HG03095 (cell line): ENCODE results near the gene ZNF543.
"Not testable (repeated sequence)": the region's sequence is repeated elsewhere in the genome, so short reads cannot be mapped to it uniquely, and the experiment has no call there.

Experiments used
- ATAC-seq: cut with Tn5 transposase; IDR thresholded peaks from one replicate; pipeline ENCODE4 v1.9.1; 2021; ENCODE audit warnings: moderate library complexity; ENCODE audit not compliant: unreplicated experiment

The ZNF543 gene

GRCh38 chr19:57320180-57321084 is at the start of gene ZNF543:
ZNF543 (plus strand) TSS chr19:57320472; CDS start chr19:57320854, 382 bp downstream.
- peak; percentile 96 for ATAC-seq

- no peak for ATAC-seq
Observed at GRCh38 chr19:57271280-57271679, 49.0 kb upstream of the ZNF543 start.

GRCh38 chr19:57273014-57273413 is 47.3 kb upstream of the ZNF543 start:
- no peak for ATAC-seq

GRCh38 chr19:57276430-57276829 is 43.8 kb upstream of the ZNF543 start:
- no peak for ATAC-seq

- ATAC-seq = not testable (repeated sequence)
Observed at GRCh38 chr19:57278481-57278880, 41.8 kb upstream of the ZNF543 start.

- ATAC-seq = peak; percentile 61
Observed at GRCh38 chr19:57279418-57280164, 40.7 kb upstream of the ZNF543 start.

- ATAC-seq = peak; percentile 74
Observed at GRCh38 chr19:57280165-57280961, 39.9 kb upstream of the ZNF543 start, which contains the start of gene ZNF460. ZNF460 (plus strand) TSS chr19:57280485; CDS start chr19:57280807, 322 bp downstream.

GRCh38 chr19:57280962-57281400 is 39.3 kb upstream of the ZNF543 start:
- ATAC-seq = no peak

GRCh38 chr19:57282011-57282643 is 38.1 kb upstream of the ZNF543 start:
- no peak for ATAC-seq

- no peak for ATAC-seq
Observed at GRCh38 chr19:57288373-57288772, 31.9 kb upstream of the ZNF543 start.

- no peak for ATAC-seq
Observed at GRCh38 chr19:57290970-57291369, 29.3 kb upstream of the ZNF543 start.

GRCh38 chr19:57292547-57292946 is 27.7 kb upstream of the ZNF543 start:
- no peak for ATAC-seq

- no peak for ATAC-seq
Observed at GRCh38 chr19:57293719-57294118, 26.6 kb upstream of the ZNF543 start.

GRCh38 chr19:57302020-57302465 is 18.2 kb upstream of the ZNF543 start:
- no peak for ATAC-seq

GRCh38 chr19:57302727-57303401 is 17.4 kb upstream of the ZNF543 start:
- ATAC-seq = no peak

- no peak for ATAC-seq
Observed at GRCh38 chr19:57305056-57305455, 15.2 kb upstream of the ZNF543 start.

GRCh38 chr19:57308514-57308913 is 11.8 kb upstream of the ZNF543 start:
- ATAC-seq = no peak

- no peak for ATAC-seq
Observed at GRCh38 chr19:57310792-57311191, 9.5 kb upstream of the ZNF543 start.

GRCh38 chr19:57314146-57314545 is 6.1 kb upstream of the ZNF543 start:
- ATAC-seq = no peak

- no peak for ATAC-seq
Observed at GRCh38 chr19:57317503-57317902, 2.8 kb upstream of the ZNF543 start.
